OCI-LY3 (cell line): ENCODE data around the gene OTUD1.

Source experiments
- EZH2phosphoT487 ChIP-seq: fragments of 200-600 bp; shearing (Covaris generic); IDR thresholded peaks from 2 replicates; pipeline ENCODE4 v1.6.1; 2018; ENCODE audit warnings: antibody characterized with exemption, mixed run types, low read depth
- TF ChIP-seq, protein P1 (sequence below): fragments of 200-600, 300-600 bp; sonication (generic); IDR thresholded peaks from 2 replicates; pipeline ENCODE4 v1.5.1; 2014; ENCODE audit warnings: antibody characterized with exemption, low read length, low read depth

DNA sequence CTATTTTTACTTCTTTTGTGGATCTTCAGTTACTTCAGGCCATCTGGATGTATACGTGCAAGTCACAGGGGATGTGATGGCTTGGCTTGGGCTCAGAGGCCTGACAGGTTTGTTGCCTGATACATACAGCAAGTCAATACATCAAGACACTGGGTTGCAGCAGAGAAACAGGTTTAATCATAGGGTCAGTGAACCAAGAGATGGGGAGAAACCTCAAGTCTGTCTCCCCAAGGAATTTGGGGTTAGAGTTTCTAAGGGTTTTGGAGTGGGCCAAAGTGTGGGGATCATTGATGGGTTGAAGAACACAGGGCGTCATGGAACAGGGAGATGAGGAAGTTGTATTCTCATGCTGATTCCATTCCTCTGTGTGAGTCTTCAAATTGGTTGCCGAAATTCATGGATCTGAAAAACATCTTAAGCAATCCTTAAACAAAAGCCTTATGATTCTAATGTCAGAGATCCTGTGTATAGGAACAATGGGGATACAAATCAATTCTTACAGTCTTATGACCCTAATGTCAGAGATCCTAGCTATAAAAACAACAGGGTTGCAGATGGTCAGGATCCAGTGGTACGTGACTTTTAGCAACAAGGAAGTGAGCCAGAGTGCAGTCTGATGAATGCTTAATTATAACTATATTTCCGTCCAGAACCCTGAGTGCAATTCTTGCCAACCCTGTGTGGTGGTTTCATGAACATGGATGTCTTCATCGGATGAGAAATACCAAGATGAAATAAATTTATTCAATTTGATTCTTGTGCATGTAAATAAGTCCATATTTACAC, 18.9 kb downstream of the OTUD1 start:
- TF ChIP-seq, protein P1, sequence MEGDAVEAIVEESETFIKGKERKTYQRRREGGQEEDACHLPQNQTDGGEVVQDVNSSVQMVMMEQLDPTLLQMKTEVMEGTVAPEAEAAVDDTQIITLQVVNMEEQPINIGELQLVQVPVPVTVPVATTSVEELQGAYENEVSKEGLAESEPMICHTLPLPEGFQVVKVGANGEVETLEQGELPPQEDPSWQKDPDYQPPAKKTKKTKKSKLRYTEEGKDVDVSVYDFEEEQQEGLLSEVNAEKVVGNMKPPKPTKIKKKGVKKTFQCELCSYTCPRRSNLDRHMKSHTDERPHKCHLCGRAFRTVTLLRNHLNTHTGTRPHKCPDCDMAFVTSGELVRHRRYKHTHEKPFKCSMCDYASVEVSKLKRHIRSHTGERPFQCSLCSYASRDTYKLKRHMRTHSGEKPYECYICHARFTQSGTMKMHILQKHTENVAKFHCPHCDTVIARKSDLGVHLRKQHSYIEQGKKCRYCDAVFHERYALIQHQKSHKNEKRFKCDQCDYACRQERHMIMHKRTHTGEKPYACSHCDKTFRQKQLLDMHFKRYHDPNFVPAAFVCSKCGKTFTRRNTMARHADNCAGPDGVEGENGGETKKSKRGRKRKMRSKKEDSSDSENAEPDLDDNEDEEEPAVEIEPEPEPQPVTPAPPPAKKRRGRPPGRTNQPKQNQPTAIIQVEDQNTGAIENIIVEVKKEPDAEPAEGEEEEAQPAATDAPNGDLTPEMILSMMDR: no peak
- TF ChIP-seq EZH2phosphoT487: no peak
